ENCODE data around the gene GPR132. TPM values are rescaled to one million over a fixed set of nuclear protein-coding genes. Genes with fewer than 3 reads are reported as not detected.

The GPR132 gene
- total and polyA plus RNA-seq, 2 of the 8 experiments (the other 6 are each of a cell fraction or from before 2014, with no cell fraction given): 0.11 TPM; not detected in 1

GRCh38 chr14:105060751-105061427 lies 4.3 kb downstream of the GPR132 start:
- WGBS, 2 experiments (ENCODE audit: extremely low coverage in 1 of 2, insufficient coverage in 1 of 2, insufficient read length in 1 of 2, insufficient replicate concordance in 2 of 2, low coverage in 1 of 2, low lambda C conversion rate in 2 of 2, missing lambda C conversion rate in 1 of 2): 92% methylated on average over 30 of the region's 30 CpGs; no CpG with 5 or more reads in 1 of the 2 experiments
- no peak for DNase-seq (ENCODE audit: low read depth in 1 of 2, low spot score in 2 of 2)
- H2AFZ ChIP-seq (ENCODE audit: low read length): no peak overlapping the region

More at GRCh38 chr14:105060751-105061427, 4.3 kb downstream of the GPR132 start:
- Histone ChIP-seq H3K79me2 (ENCODE audit: control insufficient read depth in 1 of 2, insufficient read depth in 2 of 2, low read length in 2 of 2) (no peaks in the 10 kb centered on the region), H2BK15ac (ENCODE audit: low read length) (peak overlapping the region; percentile 29; the same call in 1 of the 2 replicates), H3K9me3 (ENCODE audit: insufficient read depth in 2 of 2, low read depth in 1 of 2, low read length in 1 of 2) (no peaks in the 10 kb centered on the region), H3K9ac (replicated peaks in 1 of 4; ENCODE audit: extremely low read depth in 1 of 4, low read depth in 3 of 4, low read length in 3 of 4) (no peak overlapping the region), H3K4me1 (replicated peaks in 1 of 4; ENCODE audit: control insufficient read depth in 3 of 4, insufficient read depth in 4 of 4, low read length in 3 of 4) (peaks cover 0 to 15% (median 11%) of the 10 kb centered on the region in 4 experiments; a peak in 5 of 7 replicates), H4K8ac (ENCODE audit: extremely low read depth, insufficient read depth, low read length) (no peak overlapping the region; the same call in 1 of the 2 replicates), H3K23me2 (ENCODE audit: low read depth, low read length) (peaks cover 2% of the 10 kb centered on the region; the same call in 1 of the 2 replicates), H2AK5ac (ENCODE audit: low read depth, low read length) (no peak overlapping the region), H2BK20ac (ENCODE audit: low read length) (no peak overlapping the region), H3K27ac (ENCODE audit: low read depth, low read length) (no peak overlapping the region), H3K23ac (ENCODE audit: insufficient read length) (no peak overlapping the region), H3K4me2 (ENCODE audit: insufficient read depth in 1 of 2, low read depth in 2 of 2, low read length in 2 of 2) (no peak overlapping the region), H3K56ac (replicated peaks; ENCODE audit: insufficient read length, low read depth, low read length) (no peak overlapping the region), H3K4me3 (ENCODE audit: extremely low read depth in 1 of 4, insufficient read depth in 2 of 4, low read depth in 3 of 4, low read length in 4 of 4) (no peak overlapping the region), H2BK12ac (ENCODE audit: low read depth, low read length) (peak overlapping the region; percentile 60; the same call in 1 of the 2 replicates), H3K4ac (replicated peaks; ENCODE audit: insufficient read length, low read depth, low read length) (no peak overlapping the region), H4K91ac (replicated peaks; ENCODE audit: insufficient read length, low read length) (no peak overlapping the region), H4K20me1 (replicated peaks in 1 of 2; ENCODE audit: control insufficient read depth in 1 of 2, insufficient read depth in 2 of 2, low read length in 2 of 2) (peaks cover 0 to 1% of the 10 kb centered on the region in 2 experiments), H3K27me3 (replicated peaks in 1 of 4; ENCODE audit: control insufficient read depth in 3 of 4, extremely low read depth in 1 of 4, insufficient read depth in 3 of 4, low read length in 3 of 4) (peaks cover 0 to 14% (median 10%) of the 10 kb centered on the region in 4 experiments; a peak in 4 of 7 replicates), H2BK120ac (replicated peaks; ENCODE audit: low read depth, low read length) (no peak overlapping the region), H3K79me1 (ENCODE audit: low read depth, low read length) (no peaks in the 10 kb centered on the region), H2BK5ac (ENCODE audit: low read depth, low read length) (no peak overlapping the region), H3K14ac (ENCODE audit: insufficient read length) (no peak overlapping the region), H3K18ac (ENCODE audit: extremely low read depth, low read length) (no peak overlapping the region), H4K5ac (ENCODE audit: insufficient read length, low read depth, low read length) (no peak overlapping the region), H3K36me3 (ENCODE audit: control insufficient read depth in 2 of 4, insufficient read depth in 4 of 4, low read length in 3 of 4) (no peaks in the 10 kb centered on the region)
- ChIA-PET POLR2A (ENCODE audit: partially characterized antibody) (interaction anchor here (1.6 kb wide), 1 partner anchor 40 kb away, joined by 4 read pairs; the partner anchor contains the start of gene CDCA4), CTCF (ENCODE audit: partially characterized antibody) (interaction anchor here (0.7 to 5.9 kb wide), 5 partner anchors 15 to 339 kb away, joined by 3 to 30 read pairs (median 3); no protein-coding TSS in a partner anchor)
- no peak for FAIRE-seq
- TF ChIP-seq CBX5 (IDR thresholded peaks at IDR 0.05; ENCODE audit: low read depth, low read length): no peak
- TF ChIP-seq TAF7 (optimal IDR thresholded peaks at IDR 0.05; ENCODE audit: borderline replicate concordance, low read depth, low read length): no peak
- TF ChIP-seq BRCA1 (IDR thresholded peaks at IDR 0.05; ENCODE audit: low read depth, low read length): no peak
- no peak for TF ChIP-seq HDAC6 (IDR thresholded peaks at IDR 0.05; ENCODE audit: low read depth, low read length)
- no peak for TF ChIP-seq POLR2A (IDR thresholded peaks at IDR 0.05; ENCODE audit: control extremely low read depth in 1 of 2, low read depth in 2 of 2, low read length in 2 of 2)

Data from H1 (cell line).